Trophoblast cell (in vitro differentiated cells and primary cell): ENCODE data around the gene MESD.

Experiments
- DNase-seq, 2 donors: peaks; one replicate each; pipeline ENCODE4 v3.0.0-alpha.2; 2016
- H2AFZ ChIP-seq: 2 replicates; pipeline ENCODE4 v1.6.1; 2013; ENCODE audit warnings: low read length, moderate library complexity, mild to moderate bottlenecking; ENCODE audit not compliant: insufficient read depth, poor library complexity
- H2AK5ac ChIP-seq: 2 replicates; pipeline ENCODE4 v1.6.1; 2013; ENCODE audit warnings: mild to moderate bottlenecking, low read length
- H2BK120ac ChIP-seq: 2 replicates; pipeline ENCODE4 v1.6.1; 2013; ENCODE audit warnings: low read length, mild to moderate bottlenecking, moderate library complexity; ENCODE audit not compliant: insufficient read depth, poor library complexity
- H2BK12ac ChIP-seq: 2 replicates; pipeline ENCODE4 v1.6.1; 2013; ENCODE audit warnings: mild to moderate bottlenecking, low read length, moderate library complexity
- H2BK5ac ChIP-seq: 2 replicates; pipeline ENCODE4 v1.6.1; 2013; ENCODE audit warnings: low read length, low read depth, moderate library complexity, mild to moderate bottlenecking; ENCODE audit not compliant: poor library complexity
- H3K14ac ChIP-seq: 2 replicates; pipeline ENCODE4 v1.6.1; 2013; ENCODE audit warnings: mild to moderate bottlenecking, low read length
- H3K18ac ChIP-seq: 2 replicates; pipeline ENCODE4 v1.6.1; 2013; ENCODE audit warnings: mild to moderate bottlenecking, low read length
- H3K23ac ChIP-seq: 2 replicates; pipeline ENCODE4 v1.6.1; 2013; ENCODE audit warnings: low read length
- H3K27ac ChIP-seq: 2 replicates; pipeline ENCODE4 v1.5.1; 2013; ENCODE audit warnings: low read depth, mild to moderate bottlenecking, inconsistent platforms, low read length, moderate library complexity
- H3K27me3 ChIP-seq: 2 replicates; pipeline ENCODE4 v1.6.1; 2013; ENCODE audit warnings: inconsistent platforms, mild to moderate bottlenecking, low read length, moderate library complexity; ENCODE audit not compliant: insufficient read depth
- H3K36me3 ChIP-seq, 2 experiments: 1 replicate in 1 of 2; 2 replicates in 1 of 2; pipeline ENCODE4 v1.6.1; 2013; ENCODE audit warnings: low read length in 2 of 2, mild to moderate bottlenecking in 2 of 2, moderate library complexity in 1 of 2; ENCODE audit not compliant: insufficient read depth in 2 of 2, control insufficient read depth in 1 of 2
- H3K4ac ChIP-seq: 2 replicates; pipeline ENCODE4 v1.6.1; 2013; ENCODE audit warnings: low read depth, mild to moderate bottlenecking, low read length, moderate library complexity
- H3K4me1 ChIP-seq, 2 experiments: 1 replicate in 1 of 2; 2 replicates in 1 of 2; pipeline ENCODE4 v1.6.1; 2013; ENCODE audit warnings: low read length in 2 of 2, mild to moderate bottlenecking in 2 of 2, moderate library complexity in 1 of 2; ENCODE audit not compliant: insufficient read depth in 2 of 2, control insufficient read depth in 1 of 2
- H3K4me2 ChIP-seq: 2 replicates; pipeline ENCODE4 v1.6.1; 2013; ENCODE audit warnings: inconsistent platforms, mild to moderate bottlenecking, low read length, moderate library complexity
- H3K4me3 ChIP-seq: 2 replicates; pipeline ENCODE4 v1.5.1; 2013; ENCODE audit warnings: mild to moderate bottlenecking, low read depth, low read length, inconsistent platforms
- H3K79me1 ChIP-seq: one replicate; pipeline ENCODE4 v1.6.1; 2013; ENCODE audit warnings: low read length
- H3K79me2 ChIP-seq: 2 replicates; pipeline ENCODE4 v1.6.1; 2013; ENCODE audit warnings: low read length, mild to moderate bottlenecking; ENCODE audit not compliant: control insufficient read depth, insufficient read depth, poor library complexity
- H3K9ac ChIP-seq: 2 replicates; pipeline ENCODE4 v1.6.1; 2013; ENCODE audit warnings: mild to moderate bottlenecking, low read length
- H3K9me3 ChIP-seq: 2 replicates; pipeline ENCODE4 v1.6.1; 2013; ENCODE audit warnings: low read depth, mild to moderate bottlenecking, control low read depth, inconsistent platforms, low read length; ENCODE audit not compliant: insufficient read depth
- H4K12ac ChIP-seq: 2 replicates; pipeline ENCODE4 v1.6.1; 2013; ENCODE audit warnings: low read depth, mild to moderate bottlenecking, low read length, moderate library complexity
- H4K8ac ChIP-seq: 2 replicates; pipeline ENCODE4 v1.6.1; 2013; ENCODE audit warnings: low read depth, mild to moderate bottlenecking, low read length, moderate library complexity
- H4K91ac ChIP-seq: one replicate; pipeline ENCODE4 v1.6.1; 2013; ENCODE audit warnings: low read depth, mild to moderate bottlenecking, low read length, moderate library complexity
- WGBS: extraction: QIAGEN DNeasy Blood & Tissue Kit; methylation state at CpG from one replicate; pipeline ENCODE4 v1.1.7; 2013; ENCODE audit warnings: missing lambda C conversion rate; ENCODE audit not compliant: insufficient read length, insufficient coverage; ENCODE audit errors: extremely low coverage; 5-methylcytosine and 5-hydroxymethylcytosine counted together

MESD gene

DNA sequence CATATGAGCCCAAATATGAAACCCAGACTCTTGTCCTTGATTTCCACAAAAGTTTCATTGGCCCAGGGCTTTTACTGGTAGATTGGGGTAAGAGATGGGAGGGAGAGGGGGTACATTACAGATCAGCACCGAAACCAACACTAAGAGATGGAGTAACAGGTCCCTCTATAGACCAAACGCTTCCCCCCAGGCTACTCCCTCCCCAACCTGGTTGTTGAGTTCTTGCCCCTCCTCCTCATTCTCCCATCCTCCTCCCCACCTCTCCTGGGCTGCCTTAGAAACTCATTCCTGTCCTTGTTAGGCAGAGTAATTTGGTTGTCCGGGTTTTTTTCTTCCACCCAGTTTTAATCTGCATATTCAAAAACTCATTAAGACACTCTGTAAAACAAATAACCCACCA lies 74.1 kb downstream of the MESD start:
- Histone ChIP-seq H3K4me3 (no peak overlapping the region), H3K36me3 (peaks cover 2 to 3% of the 10 kb centered on the region in 2 experiments), H3K4me2 (no peak overlapping the region), H2AK5ac (no peak overlapping the region), H2BK12ac (no peak overlapping the region), H3K79me1 (no peaks in the 10 kb centered on the region), H3K27ac (no peak overlapping the region), H3K4ac (no peak overlapping the region), H3K23ac (no peak overlapping the region), H3K18ac (no peak overlapping the region), H3K9ac (no peak overlapping the region), H2BK120ac (no peak overlapping the region), H3K9me3 (no peaks in the 10 kb centered on the region), H2BK5ac (no peak overlapping the region), H4K8ac (no peak overlapping the region), H4K91ac (no peak overlapping the region), H3K79me2 (no peaks in the 10 kb centered on the region), H3K27me3 (no peaks in the 10 kb centered on the region), H3K4me1 (no peaks in the 10 kb centered on the region), H3K14ac (no peak overlapping the region), H2AFZ (no peak overlapping the region), H4K12ac (no peak overlapping the region)
- no peak for DNase-seq
- WGBS, result no CpG with 5 or more reads among the region's 3 CpGs

DNA sequence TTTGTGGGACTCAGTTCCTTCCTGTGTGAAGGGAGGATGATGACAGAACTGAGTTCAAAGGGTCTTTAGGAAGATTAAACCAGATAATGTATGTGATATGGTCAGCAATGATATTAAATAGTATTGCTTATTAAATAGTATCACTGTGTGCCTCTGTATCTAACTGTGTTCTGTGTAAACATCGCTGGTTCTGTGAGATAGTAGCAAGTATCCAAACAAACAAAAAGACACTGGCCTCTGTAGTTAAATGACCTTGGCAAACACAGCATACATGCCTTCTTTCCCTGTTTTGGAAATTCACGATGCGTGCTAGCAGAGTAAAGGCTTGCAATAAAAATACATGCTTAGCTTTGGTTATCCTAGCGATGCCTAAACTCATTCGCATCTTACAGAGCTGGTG lies 76.1 kb downstream of the MESD start:
- Histone ChIP-seq H3K9ac (no peak overlapping the region), H3K36me3 (peaks cover 5 to 6% of the 10 kb centered on the region in 2 experiments), H4K91ac (no peak overlapping the region), H2BK12ac (no peak overlapping the region), H3K27ac (no peak overlapping the region), H3K9me3 (peaks cover 4% of the 10 kb centered on the region), H3K4me3 (no peak overlapping the region), H2AK5ac (no peak overlapping the region), H4K12ac (no peak overlapping the region), H3K4me2 (no peak overlapping the region), H3K23ac (no peak overlapping the region), H3K27me3 (no peaks in the 10 kb centered on the region), H3K4ac (no peak overlapping the region), H3K14ac (no peak overlapping the region), H2BK5ac (no peak overlapping the region), H3K79me1 (no peaks in the 10 kb centered on the region), H3K79me2 (no peaks in the 10 kb centered on the region), H2AFZ (no peak overlapping the region), H3K18ac (no peak overlapping the region), H3K4me1 (no peaks in the 10 kb centered on the region), H2BK120ac (no peak overlapping the region), H4K8ac (no peak overlapping the region)
- no CpG with 5 or more reads among the region's 5 CpGs for WGBS
- DNase-seq, result no peak

DNA sequence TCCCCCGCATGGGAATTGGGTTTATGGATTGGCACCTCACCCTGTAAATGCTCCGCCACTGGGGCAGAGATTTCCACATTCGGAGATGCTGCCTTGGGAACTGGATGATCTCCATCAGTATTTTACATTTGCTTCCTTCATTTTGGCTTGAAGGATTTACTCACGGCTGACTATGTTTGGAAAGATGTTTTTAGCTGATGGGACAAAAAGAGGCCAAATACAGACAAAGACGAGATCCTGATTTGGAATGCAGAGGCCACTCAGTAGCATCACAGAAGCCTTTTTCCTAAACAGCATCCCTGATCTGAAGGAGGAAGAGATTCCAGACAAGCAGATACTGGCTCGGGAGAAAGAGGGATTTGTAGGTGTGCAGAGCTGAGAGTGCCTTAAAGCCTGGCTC lies 76.9 kb downstream of the MESD start:
- Histone ChIP-seq H3K4me3 (no peak overlapping the region), H3K79me2 (no peaks in the 10 kb centered on the region), H4K12ac (no peak overlapping the region), H3K79me1 (no peaks in the 10 kb centered on the region), H3K4me1 (no peaks in the 10 kb centered on the region), H3K36me3 (peaks cover 5 to 6% of the 10 kb centered on the region in 2 experiments), H4K91ac (no peak overlapping the region), H3K23ac (no peak overlapping the region), H2BK12ac (no peak overlapping the region), H3K27ac (no peak overlapping the region), H4K8ac (no peak overlapping the region), H3K27me3 (no peaks in the 10 kb centered on the region), H3K18ac (no peak overlapping the region), H2AFZ (no peak overlapping the region), H2AK5ac (no peak overlapping the region), H3K14ac (no peak overlapping the region), H2BK120ac (no peak overlapping the region), H2BK5ac (no peak overlapping the region), H3K4ac (no peak overlapping the region), H3K4me2 (no peak overlapping the region), H3K9me3 (peaks cover 4% of the 10 kb centered on the region), H3K9ac (no peak overlapping the region)
- no peak for DNase-seq
- whole genome bisulfite sequencing, result no CpG with 5 or more reads among the region's 6 CpGs

DNA sequence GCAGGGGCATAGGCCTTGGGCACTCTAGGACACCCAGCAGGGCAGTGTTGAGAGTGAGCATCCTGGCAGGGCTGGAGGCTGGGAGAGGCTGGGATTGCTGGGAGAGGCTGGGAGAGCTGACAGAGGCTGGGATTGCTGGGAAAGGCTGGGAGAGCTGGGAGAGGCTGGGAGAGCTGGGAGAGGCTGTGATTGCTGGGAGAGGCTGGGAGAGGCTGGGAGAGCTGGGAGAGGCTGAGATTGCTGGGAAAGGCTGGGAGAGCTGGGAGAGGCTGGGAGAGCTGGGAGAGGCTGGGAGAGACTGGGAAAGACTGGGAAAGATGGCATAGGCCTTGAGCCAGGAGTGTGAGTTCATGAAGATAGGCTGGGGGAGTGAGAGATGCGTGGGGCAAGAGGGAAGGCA lies 77.8 kb downstream of the MESD start:
- Histone ChIP-seq H3K23ac (no peak overlapping the region), H3K4me1 (no peaks in the 10 kb centered on the region), H3K4me2 (no peak overlapping the region), H2BK12ac (no peak overlapping the region), H3K36me3 (peaks cover 5 to 6% of the 10 kb centered on the region in 2 experiments), H3K4ac (no peak overlapping the region), H2BK120ac (no peak overlapping the region), H3K4me3 (no peak overlapping the region), H3K9me3 (peaks cover 4% of the 10 kb centered on the region), H3K27me3 (no peaks in the 10 kb centered on the region), H4K91ac (no peak overlapping the region), H3K79me1 (no peaks in the 10 kb centered on the region), H3K79me2 (no peaks in the 10 kb centered on the region), H4K8ac (no peak overlapping the region), H2BK5ac (no peak overlapping the region), H4K12ac (no peak overlapping the region), H3K14ac (no peak overlapping the region), H3K18ac (no peak overlapping the region), H3K27ac (no peak overlapping the region), H3K9ac (no peak overlapping the region), H2AFZ (no peak overlapping the region), H2AK5ac (no peak overlapping the region)
- DNase-seq, result no peak
- WGBS, result no CpG with 5 or more reads among the region's 1 CpG
